Activated CD4-positive, alpha-beta T cell treated with anti-CD3 and anti-CD28 coated beads, Interleukin-10, Interleukin-2, amounts not matched to agents 100 ng/mL and 50 ng/mL, durations not matched to agents 16 hours and 8 hours (primary cell): ENCODE results near the gene PEX5L.
A peak's percentile ranks its signal among the peaks of the same experiment; 100 is the strongest.

ENCODE experiments used
- DNase-seq: peaks from one replicate; pipeline ENCODE4 v3.0.0-alpha.2; 2020

PEX5L gene

DNA sequence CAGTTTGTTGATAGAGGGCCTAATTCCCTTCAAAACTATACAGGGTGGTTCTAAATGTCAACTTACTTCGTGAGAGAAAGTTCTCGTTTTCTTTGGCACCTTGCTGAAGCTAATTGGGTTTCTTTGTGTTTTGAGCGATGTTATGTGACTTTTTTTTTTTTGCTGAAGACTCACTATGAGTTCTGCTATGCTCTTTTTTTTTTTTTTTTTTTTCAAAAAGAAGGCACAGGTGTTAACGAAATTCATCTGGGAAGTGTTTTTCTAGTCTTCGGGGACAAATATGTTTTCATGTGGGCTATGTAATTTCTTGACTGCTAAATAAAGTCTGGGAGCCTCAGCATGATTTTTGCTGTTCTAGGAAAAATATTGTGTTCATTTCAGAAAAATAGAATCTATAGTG lies 81.5 kb downstream of the PEX5L start:
- no peak for DNase-seq

DNA sequence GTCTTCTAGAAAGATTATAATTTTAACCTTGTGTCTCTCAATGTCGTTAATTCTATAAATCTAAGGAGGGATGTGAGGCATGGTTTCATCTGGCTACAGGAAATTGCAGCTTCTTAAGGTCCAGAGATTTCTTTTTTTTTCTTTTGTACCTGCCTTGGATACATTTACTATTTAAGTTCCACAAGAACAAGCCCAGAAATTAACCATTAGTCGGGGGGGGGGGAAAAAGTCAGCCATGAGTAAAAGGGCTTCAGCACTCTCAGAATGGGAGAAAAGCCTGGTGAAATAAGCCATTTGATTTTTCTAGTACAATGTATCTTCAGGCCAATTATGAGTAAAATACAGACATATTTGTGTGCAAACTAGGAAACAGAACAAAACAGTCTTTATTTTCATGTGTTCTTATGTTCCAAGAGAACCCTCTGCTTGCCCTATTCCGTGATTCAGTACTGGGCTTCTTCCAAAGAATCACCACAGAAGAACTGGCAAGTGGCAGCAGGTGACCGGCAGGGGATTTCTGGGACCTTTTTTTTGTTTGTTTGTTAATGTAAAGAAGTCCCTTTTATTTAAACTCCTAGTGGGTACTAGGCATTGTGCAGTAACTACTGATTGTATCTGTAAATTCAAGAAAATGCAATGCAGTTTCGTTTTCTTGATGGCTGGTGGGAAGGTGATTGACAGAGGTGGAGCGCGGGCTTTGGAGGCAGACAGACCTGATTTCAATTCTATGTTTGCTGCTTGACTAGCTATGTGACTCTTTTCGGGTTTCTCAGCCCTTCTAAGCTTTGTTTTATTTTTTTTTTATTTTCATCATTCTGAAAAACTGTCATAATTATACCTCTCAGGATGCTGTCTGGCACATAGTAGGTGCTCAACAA lies 82.5 kb downstream of the PEX5L start:
- peak; percentile 28 for DNase-seq

DNA sequence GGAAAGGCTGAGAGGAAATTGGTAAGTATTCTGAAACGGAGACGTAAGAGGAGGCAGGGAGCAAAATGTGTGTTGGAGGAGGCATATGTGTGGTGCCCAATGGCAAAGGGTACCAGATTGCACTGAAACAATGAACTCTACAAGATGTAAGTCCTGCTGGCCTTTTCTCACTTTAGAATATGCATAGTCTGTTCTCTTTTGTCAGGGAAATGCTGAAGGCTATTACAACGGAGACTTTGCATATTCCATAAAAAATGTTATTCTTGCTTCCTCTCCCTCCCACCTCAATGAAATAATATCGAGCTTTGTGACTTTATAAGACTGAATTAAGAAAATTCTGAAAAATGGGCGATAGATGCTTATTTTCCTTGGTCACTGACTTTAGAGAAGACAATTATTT lies 85.9 kb downstream of the PEX5L start:
- DNase-seq = no peak

DNA sequence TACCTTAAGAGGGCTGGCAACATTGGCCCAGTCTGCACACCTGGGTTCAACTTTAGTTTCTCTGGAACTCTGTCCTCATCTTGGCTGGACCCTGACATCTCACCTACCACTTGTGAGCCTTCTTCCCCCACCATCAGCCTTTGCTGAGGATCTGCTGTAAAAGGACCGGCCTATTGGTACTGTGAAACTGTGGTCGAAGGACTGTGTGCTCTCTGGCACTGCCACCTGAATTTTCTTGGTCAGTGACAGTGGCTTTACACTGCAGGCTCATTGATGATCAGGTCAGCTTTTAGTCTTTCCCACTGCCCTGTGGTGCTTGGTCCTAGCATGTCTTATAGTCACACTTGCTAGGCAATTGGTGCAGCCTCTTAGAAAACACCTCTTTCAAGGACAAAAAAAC lies 86.9 kb downstream of the PEX5L start:
- DNase-seq = no peak

DNA sequence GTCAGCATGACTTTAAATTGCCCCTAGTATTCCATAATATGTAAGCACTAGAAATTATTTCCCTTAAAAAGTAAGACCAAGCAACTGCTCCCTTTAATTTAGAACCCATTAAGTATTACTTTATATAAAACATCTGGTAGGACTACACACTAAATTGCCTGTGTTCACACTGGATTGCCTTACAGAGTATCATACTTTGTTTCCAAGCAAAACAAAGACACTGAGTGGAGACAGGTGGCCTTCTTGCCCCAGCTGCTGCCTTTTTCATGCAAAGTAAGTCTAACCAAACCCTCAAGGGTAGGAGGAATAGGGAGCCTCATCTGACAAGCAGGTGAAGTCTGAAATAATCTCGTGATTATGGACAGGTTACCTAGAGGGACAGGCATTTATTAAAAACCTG lies 87.3 kb downstream of the PEX5L start:
- no peak for DNase-seq

DNA sequence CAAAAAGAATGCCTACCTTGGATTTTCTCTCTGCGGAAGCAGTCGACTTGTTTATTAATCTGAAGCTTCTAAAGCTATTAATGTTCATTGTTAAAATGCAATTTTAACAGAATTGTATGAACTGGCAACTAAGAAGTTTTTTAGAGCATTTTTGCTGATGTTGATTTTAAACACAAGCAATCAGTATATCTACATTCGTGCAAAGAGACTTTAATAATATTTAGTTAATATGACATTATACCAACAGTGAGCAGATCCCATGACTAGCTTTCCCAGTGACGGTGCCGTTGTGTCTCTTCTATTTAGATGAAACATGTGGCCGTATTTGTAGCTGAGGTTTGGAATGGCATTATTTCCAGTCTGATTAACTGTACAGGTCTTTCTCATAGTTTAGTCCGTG lies 88.0 kb downstream of the PEX5L start:
- no peak for DNase-seq

DNA sequence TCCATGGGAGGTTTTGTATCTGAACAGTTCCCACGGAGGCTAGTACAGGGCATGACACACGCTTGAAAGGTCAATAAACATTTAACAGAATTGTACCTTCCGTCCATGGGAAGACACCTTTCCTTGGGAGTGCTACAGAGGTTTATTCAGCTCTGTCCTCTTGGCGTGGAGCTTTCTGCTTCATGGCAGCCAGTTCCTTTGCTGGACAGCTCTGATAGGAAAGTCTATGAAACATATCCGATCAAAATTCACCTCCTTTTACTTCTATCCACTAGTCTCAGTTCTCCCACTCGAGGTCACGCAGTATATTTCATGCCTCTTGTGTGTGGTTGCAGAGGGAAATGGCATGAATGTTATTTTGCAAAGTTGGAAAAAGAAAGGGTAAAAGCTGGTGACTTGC lies 91.2 kb downstream of the PEX5L start:
- no peak for DNase-seq

DNA sequence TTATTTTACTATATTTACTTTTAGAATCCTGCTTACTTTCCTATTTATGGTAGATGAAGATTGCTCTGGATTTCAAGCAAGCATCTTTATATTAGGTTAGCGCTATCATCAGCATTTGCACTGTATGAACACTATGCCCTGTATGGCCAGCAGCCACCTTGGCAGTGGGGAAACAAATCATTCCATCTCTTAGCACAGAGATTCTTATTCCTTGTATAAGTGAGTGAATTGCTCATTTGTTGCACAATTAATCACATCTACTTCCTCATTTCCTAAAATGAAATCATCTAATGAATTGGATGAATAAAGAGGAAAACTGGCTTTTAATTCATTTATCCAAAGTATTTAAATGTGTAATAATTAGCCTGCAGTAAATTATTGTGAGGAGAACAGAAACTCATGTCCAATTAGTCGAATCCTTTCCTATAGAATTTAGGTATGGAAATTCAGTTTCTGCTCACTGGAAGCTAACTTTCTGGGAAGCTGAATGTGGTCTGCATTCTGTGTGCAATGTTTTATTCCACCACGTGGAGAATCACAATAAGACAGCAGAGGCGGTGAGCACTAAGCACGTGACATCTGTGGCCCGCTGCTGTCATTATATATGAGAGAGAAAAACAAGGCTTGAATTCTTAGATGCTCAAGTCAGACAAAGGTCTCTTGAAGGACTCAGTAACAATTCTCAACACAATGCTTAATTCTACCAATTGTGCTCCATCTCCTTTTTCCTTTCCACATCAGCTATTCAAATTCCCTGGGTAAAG lies 93.4 kb downstream of the PEX5L start:
- no peak for DNase-seq

DNA sequence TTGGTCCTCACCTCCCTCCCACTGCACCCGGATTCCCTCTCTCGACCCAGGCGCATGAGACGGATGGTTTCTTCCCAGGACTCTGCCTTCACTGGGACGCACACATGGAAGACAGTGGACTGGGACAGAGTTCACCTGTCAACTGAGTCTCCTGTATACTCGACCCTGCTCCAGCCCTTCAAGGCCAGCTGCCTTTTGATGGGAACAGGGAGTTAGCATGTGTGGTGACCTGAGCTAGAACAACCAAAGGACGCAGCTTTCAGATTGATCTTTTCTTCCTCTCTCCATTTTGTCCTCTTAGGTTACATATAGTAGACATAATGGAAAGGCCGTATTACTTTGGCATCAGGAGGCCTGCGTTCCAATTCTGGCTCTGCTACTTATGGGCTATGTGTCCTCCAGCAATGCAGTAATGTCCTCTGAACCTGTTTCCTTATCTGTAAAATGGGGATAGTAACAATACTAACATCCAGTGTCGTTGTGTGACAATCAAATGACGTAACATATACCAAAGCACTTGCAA lies 94.1 kb downstream of the PEX5L start:
- no peak for DNase-seq

DNA sequence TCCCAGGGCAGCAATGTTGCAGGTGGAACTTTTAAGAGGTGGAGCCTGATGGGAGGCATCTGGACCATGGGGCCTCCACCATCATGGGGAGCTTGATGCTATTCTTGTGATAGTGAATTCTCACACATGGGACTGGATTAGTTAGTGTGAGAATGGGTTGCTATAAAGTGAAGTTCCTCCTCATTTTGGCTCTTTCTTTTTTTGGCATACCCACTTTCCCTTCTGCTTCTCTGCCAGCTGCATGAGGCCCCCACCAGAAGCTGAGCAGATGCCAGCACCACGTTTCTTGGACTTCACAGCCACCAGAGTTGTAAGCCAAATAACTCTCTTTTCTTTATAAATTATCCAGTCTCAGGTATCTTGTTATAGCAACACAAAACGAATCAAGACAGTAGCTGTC lies 101.0 kb downstream of the PEX5L start:
- no peak for DNase-seq

DNA sequence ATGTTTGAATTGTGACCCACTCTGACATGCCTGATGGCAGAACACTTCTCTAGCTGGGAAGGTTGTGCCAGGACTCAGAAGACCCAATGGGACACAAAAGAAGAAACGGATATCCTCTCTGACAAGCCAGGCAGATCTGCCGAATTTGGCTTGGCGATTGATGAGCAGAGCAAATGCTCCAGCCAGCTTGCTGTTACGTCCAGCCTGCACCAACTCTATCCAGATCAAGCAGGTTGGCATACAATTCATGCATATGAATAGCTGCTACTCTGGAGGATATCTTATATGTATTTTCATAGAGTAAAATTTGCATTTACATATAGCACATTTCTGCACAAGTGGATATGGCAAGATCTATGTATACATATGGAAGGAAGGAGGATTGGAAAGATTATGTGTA lies 102.8 kb downstream of the PEX5L start:
- DNase-seq = no peak

DNA sequence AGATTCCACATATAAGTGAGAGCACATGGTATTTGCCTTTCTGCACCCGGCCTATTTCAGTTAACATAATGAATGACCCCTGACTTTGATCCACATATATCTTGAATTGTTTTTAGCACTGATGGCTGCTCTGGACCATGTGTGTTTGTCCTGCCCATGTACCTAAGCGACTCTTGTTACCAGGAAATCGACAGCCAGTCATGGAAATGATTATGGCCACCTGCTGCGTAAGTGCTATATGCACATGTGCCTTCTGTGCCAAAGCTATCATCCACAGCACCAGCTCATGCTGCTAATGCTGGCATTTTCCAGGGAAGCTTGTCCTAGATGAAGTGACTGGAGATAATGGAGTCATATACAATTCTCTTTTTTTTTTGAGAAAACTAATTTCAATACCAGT lies 103.7 kb downstream of the PEX5L start:
- no peak for DNase-seq

DNA sequence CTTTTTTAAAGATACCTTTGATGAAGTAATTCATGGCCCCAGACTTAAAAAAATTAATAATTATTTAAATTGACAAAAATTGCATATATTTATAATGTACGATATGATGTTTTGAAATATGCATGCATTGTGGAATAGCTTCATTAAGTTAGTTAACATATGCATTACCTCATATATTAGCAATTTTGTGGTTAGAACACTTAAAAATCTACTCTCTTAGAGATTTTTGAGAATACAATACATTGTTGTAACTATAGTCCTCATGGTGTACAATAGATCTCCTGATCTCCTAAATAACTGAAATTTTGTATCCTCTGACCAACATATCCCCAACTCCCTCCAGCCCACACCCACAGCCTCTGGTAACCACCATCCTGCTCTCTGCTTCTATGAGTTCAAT lies 104.1 kb downstream of the PEX5L start:
- DNase-seq = no peak

DNA sequence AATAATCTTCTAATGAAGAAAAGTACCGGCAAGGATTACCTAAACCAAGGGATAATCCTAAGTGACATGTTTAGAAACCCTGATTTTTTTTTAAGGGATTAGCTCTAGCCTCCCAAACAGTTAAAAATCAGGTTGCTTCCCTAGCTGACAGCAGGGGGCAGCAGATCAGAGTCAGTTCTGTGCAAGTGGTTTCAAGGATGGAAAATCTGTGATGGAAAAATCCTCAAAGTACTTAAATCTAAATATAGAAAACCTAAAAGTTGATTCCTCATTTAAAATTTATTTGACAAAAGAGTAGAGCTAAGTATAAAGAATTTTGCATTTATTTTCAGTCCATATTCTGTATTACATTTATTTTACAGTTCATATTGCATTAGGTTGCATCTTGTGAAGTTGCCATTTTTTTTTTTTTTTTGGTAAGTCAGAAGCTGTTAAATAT lies 107.6 kb downstream of the PEX5L start:
- DNase-seq = peak; percentile 62

DNA sequence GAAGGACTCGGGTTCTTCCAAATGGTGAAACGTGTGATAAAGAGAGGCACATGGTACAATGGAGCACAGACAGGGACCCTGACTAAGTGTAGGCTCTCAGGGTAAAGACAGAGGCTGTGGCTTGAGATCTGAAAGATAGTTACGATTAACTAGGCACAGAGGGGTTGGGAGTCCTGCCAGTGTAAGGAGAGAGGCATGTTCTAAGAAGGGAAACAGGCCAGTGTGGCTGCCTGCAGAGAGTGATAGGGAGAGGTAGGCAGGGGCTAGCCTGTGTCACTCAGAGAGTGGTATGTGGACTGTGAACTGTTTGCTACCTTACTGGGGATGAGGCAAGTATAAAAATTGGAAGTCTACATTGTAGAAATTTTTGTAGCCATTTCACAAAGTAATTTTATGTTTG lies 109.5 kb downstream of the PEX5L start:
- no peak for DNase-seq

DNA sequence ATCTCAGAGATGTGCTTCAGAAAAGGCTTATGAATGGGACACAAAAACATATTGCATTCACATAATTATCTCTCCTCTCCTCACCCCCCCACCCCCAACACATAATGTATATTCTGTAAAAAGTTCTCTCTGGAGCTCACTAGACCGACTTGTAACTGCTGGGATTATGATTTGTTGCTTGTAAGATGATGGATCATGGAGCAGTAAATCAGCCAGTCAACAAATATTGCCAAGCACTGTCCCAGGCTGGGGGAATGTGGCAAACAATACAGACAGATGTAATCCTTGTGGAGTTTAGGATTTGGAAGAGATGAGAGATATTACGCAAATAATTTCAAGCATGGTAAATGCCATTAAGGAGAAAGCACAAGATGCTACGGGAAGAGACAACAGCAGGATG lies 114.8 kb downstream of the PEX5L start:
- no peak for DNase-seq

DNA sequence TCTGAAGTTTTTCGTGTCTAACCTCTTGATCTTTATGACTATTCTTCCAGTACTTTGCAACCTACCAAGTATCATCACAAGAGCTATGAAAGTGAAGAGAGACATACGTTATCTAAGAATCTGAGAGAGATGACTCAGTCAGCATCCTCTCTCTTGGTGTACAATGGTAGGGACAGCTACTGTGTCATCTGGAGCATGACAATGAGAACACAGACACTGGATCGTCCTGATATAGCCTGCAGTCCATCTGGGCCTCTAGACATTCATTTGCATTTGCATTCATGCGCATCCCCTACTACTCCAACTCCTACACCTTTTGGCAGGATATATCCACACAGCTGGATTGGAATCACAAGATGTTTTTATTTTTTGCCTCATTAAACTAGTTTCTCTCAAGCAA lies 115.2 kb downstream of the PEX5L start:
- peak; percentile 69 for DNase-seq

DNA sequence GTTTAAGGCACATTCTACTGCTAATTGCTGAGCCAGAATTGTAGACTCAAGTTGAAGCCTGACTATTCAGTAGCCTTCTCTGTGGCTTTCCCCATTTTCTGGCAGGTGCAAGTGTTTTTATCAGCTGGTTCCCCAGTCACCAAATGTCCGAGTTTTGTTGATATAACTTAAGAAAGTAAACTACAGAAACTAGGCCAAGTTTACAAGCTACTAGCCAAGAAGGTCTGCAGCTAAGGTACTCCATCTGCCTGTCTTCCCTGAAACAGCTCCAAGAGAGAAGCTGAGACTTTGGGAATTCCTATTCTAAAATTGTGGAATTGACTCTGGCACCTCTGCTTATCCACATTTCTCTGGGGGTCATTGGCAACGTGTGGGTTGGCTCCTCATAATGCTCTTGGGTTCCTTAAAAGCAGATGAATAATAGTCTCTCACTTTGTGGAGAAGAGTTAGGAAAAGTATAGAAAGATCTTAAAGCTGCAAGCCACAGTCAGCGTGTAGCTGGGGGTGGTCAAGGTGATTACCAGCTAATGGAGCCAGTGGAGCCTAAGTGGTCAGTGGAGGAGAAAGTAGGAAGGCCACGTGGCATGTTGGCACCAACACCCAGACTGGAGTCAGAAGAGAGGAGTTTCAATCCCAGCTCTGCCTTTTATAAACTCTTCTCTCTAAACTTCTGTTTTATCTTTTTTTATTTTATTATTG lies 128.8 kb downstream of the PEX5L start:
- DNase-seq = no peak

DNA sequence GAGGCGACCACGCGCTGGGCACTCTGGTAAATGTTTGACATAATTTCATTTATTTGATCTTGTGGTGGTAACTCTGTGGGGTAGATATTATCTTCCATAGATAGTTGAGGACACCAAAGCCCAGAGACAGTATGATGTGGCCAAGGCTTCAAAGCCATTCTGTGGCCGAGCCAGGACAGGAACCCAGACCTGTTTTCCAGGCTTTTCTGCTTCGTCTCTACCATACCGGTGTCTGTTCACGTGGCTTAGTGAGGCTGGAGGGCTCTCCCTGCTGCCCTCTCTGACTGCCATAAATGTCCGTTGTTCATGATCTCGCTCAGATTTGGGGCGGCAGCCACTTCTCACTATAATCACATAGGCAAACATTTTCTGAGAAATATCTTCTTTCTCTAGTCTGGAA lies 134.7 kb downstream of the PEX5L start:
- no peak for DNase-seq

DNA sequence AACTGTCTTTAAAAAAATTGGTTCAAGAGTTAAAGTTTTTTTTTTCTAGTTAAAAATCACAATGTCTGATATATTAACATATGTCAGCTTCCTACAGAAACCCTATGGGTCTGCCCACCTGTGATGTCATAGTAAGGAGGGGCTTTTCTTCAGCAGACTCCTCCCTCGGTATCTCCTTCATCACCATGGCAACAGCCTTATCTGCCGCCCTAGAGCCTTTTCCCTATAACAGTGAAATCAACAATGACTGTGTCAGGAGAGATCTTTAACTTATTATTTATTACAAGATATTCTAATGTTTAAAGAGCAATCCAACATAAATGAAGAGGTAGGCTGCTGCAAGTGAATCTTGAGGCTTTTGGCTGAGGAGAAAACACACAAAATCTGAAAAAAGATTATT lies 138.7 kb downstream of the PEX5L start:
- DNase-seq = peak; percentile 46

DNA sequence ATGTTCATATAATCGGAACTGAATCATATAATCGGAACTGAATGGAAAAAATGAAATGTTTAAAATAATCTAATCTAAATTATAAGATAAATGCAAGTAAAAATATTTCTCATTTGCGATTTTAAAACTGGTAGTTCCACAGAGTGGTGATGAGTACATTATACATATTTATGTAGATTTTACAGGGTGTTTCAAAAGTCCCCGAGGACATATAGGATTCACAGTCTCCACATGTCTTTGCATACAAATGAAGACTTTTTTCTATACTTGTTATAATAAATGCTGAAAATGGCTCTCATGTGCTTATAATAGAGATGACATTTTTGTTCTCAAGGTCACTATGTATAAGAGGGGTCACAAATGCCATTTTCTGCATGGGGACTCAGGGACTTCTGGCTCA lies 139.5 kb downstream of the PEX5L start:
- no peak for DNase-seq

DNA sequence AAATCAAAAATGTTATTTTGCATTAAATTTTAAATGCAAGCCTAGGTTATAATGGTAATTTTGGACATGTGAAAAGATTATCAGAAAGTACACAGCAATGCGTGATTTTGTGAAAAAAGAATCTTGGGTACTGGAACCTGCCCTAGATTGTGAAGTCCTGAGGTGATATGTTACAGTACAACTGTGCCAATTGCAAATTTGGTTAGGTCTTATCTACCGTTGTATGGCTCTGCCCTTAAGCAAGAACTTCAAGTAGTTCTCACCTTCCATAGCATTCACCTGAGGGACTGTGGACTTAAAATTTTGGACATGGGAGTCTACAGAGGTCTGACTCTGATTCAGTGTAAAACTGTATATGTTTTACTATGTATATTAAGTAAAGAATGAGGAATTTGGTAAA lies 140.2 kb downstream of the PEX5L start:
- DNase-seq = no peak

DNA sequence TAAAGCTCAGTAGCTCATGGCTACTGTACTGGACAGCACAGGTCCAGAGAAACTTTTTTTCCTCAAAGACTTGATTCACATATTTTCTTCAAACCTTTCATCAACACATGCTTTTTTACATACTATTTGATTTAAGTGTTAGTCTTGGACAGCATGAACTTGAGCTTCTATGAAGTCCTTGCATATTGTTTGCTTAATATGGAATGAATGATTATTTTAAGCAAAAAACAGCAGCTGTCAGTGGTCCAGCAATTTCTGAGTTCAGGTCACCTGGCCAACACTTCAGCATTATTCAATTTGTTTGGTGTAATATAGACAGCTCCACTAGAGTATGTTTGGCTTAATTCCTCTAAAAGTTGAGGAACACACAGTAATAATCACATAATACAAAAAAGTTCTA lies 141.4 kb downstream of the PEX5L start:
- DNase-seq = no peak
